ENCODE measurements around the gene ADARB1.
A peak's percentile ranks its signal among the peaks of the same experiment; 100 is the strongest.

The ADARB1 gene

DNA sequence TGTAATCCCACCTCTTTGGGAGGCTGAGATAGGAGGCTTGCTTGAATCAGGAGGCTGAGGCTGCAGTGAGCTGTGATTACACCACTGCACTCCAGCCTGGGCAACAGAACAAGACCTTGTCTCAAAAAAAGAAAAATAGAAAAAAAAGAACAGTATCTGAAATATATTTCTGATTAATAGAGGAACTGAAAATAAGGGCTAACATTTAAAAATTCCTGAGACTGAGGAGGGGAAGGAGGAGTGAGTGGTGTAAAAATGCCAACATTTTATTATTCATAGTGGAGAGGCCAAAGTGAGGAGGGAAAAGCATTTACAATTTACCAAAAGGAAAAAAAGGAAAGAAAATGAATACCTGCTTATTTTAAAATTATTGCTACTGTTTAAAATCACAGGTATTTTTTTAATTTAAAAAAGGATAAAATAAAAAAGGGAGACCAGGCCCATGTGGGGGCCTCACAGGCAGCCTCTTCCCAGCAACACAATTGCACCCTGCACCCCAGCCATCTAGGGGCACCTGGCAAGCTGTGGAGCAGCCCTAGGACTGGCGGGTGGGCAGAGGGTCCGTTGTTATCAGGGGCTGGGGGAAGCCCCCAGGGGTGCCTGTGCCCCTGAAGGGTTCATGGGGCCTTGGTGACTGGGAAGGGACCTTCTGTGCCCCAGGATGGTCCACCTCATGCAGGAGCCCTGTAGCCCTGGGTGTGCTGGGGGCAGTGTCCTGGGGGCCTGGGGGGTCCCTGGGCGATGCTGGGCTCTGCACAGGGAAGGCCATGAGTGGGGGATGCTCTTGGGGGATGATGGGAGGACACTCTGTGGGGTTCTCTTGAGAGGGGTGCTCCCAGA, 34.8 kb upstream of the ADARB1 start:
- no peak for DNase-seq (ENCODE audit: low read depth)

DNA sequence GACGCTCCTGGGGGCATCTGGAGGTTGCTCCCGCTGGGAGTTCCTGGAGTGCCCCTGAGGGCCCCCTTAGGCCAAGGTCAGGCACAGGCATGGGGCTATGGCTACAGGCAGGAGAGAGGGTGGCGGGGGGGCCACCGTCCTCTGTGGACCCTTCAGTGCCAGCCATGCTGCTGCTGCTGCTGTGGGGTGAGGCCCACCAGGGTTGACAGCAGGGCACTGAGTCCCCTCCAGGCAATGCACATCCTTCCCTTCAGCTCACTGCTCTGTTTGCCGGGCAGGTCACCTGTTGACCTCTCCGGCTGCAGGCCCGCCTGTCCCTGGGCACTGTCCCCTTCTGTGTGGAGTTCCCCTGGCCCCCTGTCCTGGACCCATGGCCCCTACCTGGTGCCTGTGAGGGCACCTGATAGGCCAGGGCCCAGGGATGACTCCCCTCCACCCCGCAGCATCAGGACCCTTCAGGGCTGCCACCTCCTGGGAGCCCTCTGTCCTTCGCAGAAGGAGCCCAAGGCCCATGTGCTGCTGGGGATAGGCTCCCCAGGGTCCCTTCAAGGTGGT, 34.1 kb upstream of the ADARB1 start:
- DNase-seq (ENCODE audit: low read depth): no peak

GRCh38 chr21:45040739-45041138, 33.6 kb upstream of the ADARB1 start:
- no peak for DNase-seq (ENCODE audit: low read depth)

- peak; percentile 72 for DNase-seq (ENCODE audit: low read depth)
Measured at GRCh38 chr21:45041351-45041805, 33.0 kb upstream of the ADARB1 start.

- DNase-seq (ENCODE audit: low read depth): no peak
Measured at GRCh38 chr21:45041984-45042663, 32.3 kb upstream of the ADARB1 start.

DNA sequence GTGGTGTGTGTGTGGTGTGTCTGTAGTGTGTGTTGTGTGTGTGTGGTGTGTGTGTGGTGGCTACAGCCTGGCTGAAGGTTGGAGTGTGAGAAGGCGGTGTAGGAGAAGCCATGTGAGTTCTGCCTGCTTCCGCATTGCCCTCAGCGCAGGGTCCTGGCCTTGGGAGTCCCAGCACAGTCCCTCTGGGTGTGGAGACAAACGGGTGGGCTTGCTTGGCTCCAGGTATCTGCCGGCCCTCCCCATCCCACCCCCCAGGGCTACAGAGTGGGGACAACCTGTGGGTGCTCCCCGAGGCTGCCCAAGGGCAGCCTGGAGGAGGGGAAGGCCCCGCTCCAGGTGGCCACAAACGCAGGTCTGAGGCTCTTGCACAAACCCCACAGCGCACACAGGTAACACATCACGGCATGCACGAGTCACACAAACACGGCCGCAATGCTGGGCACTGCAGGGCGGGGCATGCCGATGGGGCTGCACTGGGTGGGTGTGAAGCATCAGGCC, 31.7 kb upstream of the ADARB1 start:
- DNase-seq (ENCODE audit: low read depth): no peak

GRCh38 chr21:45043541-45044020, 30.8 kb upstream of the ADARB1 start:
- no peak for DNase-seq (ENCODE audit: low read depth)

DNA sequence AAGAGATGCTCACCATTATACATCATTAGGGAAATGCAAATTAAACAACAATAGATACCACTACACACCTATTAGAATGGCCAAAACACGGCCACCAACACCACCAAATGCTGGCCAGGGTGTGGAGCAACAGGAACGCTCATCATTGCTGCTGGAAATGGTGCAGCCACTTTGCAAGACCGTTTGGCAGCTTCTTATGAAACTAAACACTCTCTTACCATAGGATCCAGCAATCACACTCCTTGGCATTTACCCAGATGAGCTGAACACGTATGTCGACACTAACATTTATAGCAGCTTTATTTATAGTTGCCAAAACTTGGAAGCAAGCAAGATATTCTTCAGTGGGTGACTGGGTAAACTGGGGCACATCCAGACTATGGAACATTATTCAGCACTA, 28.9 kb upstream of the ADARB1 start:
- DNase-seq (ENCODE audit: low read depth): no peak

DNA sequence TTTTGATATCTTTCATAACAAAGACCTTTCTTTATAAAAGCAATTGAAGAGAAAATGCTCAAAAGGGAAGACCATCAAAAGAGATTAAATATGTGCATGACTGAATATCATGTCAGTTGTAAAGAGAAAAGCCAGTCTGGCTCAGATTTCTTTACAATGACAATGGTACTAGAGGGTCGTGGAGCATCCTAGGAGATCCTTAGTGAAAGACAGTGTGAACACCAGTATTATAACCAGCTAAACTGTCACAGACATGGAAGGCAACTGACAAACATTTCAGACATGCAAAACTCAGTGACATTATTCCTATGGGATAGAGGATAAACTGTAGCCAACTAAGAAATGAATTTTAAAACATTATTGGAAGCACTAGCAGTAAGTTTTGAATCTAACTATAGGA, 27.1 kb upstream of the ADARB1 start:
- DNase-seq (ENCODE audit: low read depth): no peak

DNA sequence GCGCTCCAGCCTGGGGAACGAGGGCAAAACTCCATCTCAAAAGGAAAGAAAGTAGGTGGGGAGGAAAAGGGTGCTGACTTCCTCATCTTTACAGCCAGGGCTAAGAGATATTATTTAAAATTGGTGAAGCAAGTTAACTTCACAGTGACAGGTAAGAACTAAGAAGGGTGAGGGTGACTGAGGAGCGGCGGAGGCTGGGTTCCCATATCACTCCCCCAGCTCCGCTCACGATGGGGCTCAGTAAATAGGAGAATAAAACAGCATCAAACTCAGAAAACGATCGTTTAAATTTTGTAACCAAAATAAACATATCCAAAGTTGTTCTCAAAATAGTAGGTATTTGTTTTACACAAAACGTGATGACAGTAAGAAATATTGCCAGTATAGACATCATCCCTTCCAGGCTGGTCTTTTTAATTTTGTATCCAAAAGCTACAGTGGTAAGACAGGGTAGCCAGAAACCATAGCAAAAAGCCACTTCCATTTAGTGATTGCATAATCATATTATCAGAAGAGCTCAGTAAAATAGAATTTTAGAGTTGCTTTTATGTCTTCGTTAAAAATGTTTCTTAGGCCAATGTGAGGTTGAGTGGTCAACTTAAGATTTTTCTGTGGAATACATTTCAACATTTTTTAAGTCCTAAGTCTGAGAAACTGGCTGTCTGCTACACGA, 26.2 kb upstream of the ADARB1 start:
- DNase-seq (ENCODE audit: low read depth): no peak

GRCh38 chr21:45048968-45049367, 25.4 kb upstream of the ADARB1 start:
- no peak for DNase-seq (ENCODE audit: low read depth)

GRCh38 chr21:45049714-45050344, 24.6 kb upstream of the ADARB1 start:
- no peak for DNase-seq (ENCODE audit: low read depth)

GRCh38 chr21:45050345-45050796, 24.0 kb upstream of the ADARB1 start:
- no peak for DNase-seq (ENCODE audit: low read depth)

- DNase-seq (ENCODE audit: low read depth): no peak
Measured at GRCh38 chr21:45050797-45051489, 23.4 kb upstream of the ADARB1 start.

DNA sequence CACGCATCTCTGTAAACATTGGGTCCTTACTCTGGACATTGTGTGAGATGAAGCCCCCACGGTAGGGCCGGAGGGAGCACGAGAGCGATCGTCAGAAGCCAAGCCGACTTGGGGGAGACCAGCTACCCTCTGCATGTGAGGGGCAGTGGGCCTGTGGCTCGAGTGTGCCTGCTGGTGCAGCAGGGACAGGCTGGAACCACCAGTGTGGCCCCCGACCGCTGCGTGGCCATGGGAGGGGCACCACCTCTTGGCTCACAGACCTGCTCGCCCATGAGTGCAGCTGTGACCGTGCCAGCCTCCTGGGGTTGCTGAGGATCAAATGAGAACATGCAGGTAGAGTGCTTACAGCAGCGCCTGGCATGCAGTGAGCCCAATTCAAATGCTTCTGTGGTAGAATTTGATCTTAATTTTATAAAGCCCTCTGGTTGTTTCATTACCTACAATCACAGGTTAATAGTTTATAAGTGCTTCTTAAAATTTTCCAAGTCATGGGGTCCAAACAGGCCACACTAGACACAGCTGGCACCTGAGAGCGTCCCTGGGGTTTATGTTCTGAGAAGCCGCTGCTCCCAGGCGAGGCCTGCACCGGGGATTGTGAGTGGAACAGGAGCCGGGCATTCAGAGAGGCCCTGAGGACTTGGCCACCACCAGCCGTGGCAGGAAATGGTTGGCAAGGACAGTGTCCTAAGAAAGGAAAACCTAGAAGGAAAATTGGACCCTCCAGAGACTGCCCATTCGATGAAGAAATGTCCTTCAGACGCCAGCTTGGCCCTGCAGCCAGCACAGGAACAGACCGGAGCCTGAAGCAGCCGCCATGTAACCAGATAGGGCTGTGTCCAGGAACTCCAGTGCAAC, 22.6 kb upstream of the ADARB1 start:
- no peak for DNase-seq (ENCODE audit: low read depth)

- no peak for DNase-seq (ENCODE audit: low read depth)
Measured at GRCh38 chr21:45052960-45053359, 21.4 kb upstream of the ADARB1 start.

DNA sequence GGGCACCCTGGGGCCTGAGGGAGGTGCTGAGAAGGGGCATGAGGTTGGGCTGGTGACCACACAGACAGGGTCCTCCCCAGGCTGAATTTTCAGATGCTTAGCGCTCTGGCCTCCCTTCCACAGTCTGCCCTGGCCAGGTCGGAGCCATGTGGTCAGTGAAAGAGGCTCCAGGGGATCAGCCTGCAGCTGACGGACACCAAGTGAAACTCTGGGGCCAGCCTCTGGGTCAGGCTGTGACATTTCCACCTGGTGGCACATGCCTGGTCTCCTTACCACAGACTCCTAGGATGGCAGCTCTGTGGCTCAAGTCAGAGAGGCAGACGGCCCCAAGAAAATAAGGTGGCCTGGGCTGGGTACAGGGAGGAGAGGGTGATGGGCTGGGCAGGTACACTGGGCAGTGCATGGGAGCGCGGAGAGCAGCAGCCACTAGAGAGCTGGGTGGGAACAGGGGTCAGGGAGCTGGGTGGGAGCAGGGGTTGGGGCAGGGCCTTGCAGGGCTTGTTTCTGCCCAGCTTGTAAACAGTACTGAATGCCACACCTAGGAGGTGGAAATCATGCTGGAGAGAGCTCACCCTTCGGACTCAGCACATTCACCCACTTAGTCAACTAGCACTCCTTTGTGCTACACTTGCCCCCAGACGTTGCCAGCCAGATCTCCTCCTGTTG, 20.7 kb upstream of the ADARB1 start:
- DNase-seq (ENCODE audit: low read depth): no peak

DNA sequence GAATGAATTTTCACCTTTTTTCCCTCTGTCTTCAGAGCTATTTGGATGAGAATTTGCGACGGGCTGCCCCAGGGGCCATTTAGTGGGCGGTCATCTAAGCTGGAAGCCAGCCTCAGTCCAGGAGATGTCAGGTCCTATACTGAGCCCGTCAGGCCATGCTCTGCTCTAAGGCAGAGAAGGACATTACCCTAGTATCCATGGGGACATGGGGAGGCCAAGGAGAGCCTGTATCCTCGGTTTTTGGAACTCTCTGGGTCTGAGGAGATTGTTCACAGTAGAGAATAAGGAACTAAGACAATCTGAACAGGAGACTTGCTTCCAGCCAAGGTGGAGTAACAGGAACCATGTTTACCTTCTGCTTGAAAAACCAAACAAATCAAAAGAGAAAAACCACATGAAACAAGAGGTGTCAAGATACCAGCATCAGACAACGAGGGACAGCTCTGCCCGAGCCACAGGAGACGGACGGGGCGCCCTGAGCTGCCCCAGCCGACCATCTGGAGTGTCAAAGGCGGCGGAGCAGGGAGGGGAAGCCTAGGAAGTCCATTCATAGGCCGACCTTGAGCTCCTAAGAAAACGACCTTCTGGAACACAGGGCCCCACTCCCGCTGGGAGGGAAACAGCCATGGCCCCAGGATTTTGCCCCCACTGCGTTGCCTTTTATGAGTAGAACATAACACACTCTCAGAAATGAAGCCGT, 20.0 kb upstream of the ADARB1 start:
- DNase-seq (ENCODE audit: low read depth): no peak
